Vagina (tissue), 2 donors: Measurements from ENCODE around the gene RAB23. TPM values are rescaled to one million over a fixed set of nuclear protein-coding genes. Genes with fewer than 3 reads are reported as not detected.
"Not testable (repeated sequence)": the region's sequence is repeated elsewhere in the genome, so short reads cannot be mapped to it uniquely, and the experiment has no call there.

Source experiments
- DNase-seq, 2 donors: peaks; one replicate each; pipeline ENCODE4 v3.0.0-alpha.2; 2017; ENCODE audit errors: extremely low spot score in 2 of 2
- H3K27ac ChIP-seq: fragments of 200-600 bp; sonication (generic); one replicate; pipeline ENCODE4 v1.5.1; 2019
- H3K27me3 ChIP-seq: fragments of 200-600 bp; sonication (generic); one replicate; pipeline ENCODE4 v1.5.1; 2019
- H3K36me3 ChIP-seq, 2 donors: fragments of 200-600 bp; sonication (generic); one replicate each; pipeline ENCODE4 v1.5.1; 2017 to 2019
- H3K4me1 ChIP-seq: fragments of 200-600 bp; sonication (generic); one replicate; pipeline ENCODE4 v1.5.1; 2019
- H3K4me3 ChIP-seq, 2 donors: fragments of 200-600 bp; sonication (generic); 1 replicate in 1 of 2; 2 replicates in 1 of 2; pipeline ENCODE4 v1.5.1; 2016 to 2019
- H3K9me3 ChIP-seq: fragments of 200-600 bp; sonication (generic); one replicate; pipeline ENCODE4 v1.5.1; 2019
- POLR2A ChIP-seq, 2 donors: fragments of 450-650 bp; IDR thresholded peaks; one replicate each; pipeline ENCODE4 v1.6.1; 2017; ENCODE audit warnings: antibody characterized with exemption in 2 of 2, mild to moderate bottlenecking in 2 of 2, moderate library complexity in 2 of 2
- POLR2AphosphoS5 ChIP-seq, 2 donors: sonication (generic); formaldehyde crosslinking; IDR thresholded peaks; one replicate each; pipeline ENCODE4 v1.9.0; 2017; ENCODE audit warnings: antibody characterized with exemption in 2 of 2, mild to moderate bottlenecking in 2 of 2, low read depth in 1 of 2; ENCODE audit not compliant: insufficient read depth in 1 of 2
- intact Hi-C: fragments of 100-400 bp; cut with DNase I; formaldehyde crosslinking; loops from one replicate; pipeline ENCODE4 v1.15.1; 2023
- total RNA-seq: library from RNA; depleted of rRNA; stranded (reverse); fragments of >200 nt; gene quantifications from one replicate; pipeline ENCODE4 v1.2.3, GENCODE V29; 2016
- TF ChIP-seq, protein P1 (sequence below), 3 experiments: fragments of 450-650 bp in 2 of 3; fragments of 200-600 bp in 1 of 3; sonication (generic) in 1 of 3; IDR thresholded peaks; one replicate each; pipeline ENCODE4 v1.5.1; 2017 to 2019; ENCODE audit warnings: antibody characterized with exemption in 3 of 3, mild to moderate bottlenecking in 2 of 3, moderate library complexity in 2 of 3

RAB23 gene
- total RNA-seq, 1 donor from 2014 or later: 31.4 TPM

DNA sequence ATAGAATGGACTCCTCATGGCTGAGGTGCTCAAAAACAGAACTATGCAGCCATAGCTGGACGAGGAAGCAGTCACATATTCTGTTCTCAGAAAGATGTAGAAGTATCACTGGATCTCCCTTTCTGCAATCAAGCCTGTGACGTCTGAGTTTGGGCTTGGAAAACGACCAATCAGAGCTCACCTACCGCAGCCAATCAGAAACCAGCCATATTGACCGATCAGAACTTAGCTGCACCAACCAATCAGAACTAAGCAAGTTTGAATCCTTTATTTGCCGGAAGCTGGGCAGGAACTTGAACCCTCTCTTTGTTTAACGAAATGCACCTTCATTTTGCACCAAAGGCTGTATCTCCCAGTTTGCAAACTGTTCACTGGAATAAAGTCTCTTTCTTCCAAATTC is 21.8 kb upstream of the RAB23 start:
- H3K27ac ChIP-seq: peak overlapping the region; percentile 13
- no peaks in the 10 kb centered on the region for H3K9me3 ChIP-seq
- intact Hi-C loops: no loop called here
- H3K4me3 ChIP-seq: no peak overlapping the region
- no peaks in the 10 kb centered on the region for H3K4me1 ChIP-seq
- no peaks in the 10 kb centered on the region for H3K27me3 ChIP-seq
- no peak for DNase-seq
- H3K36me3 ChIP-seq: no peaks in the 10 kb centered on the region
- TF ChIP-seq POLR2A (IDR thresholded peaks at IDR 0.05): no peak
- TF ChIP-seq POLR2AphosphoS5 (IDR thresholded peaks at IDR 0.05; ENCODE audit: insufficient read depth in 1 of 2, low read depth in 1 of 2): no peak
- TF ChIP-seq, protein P1, sequence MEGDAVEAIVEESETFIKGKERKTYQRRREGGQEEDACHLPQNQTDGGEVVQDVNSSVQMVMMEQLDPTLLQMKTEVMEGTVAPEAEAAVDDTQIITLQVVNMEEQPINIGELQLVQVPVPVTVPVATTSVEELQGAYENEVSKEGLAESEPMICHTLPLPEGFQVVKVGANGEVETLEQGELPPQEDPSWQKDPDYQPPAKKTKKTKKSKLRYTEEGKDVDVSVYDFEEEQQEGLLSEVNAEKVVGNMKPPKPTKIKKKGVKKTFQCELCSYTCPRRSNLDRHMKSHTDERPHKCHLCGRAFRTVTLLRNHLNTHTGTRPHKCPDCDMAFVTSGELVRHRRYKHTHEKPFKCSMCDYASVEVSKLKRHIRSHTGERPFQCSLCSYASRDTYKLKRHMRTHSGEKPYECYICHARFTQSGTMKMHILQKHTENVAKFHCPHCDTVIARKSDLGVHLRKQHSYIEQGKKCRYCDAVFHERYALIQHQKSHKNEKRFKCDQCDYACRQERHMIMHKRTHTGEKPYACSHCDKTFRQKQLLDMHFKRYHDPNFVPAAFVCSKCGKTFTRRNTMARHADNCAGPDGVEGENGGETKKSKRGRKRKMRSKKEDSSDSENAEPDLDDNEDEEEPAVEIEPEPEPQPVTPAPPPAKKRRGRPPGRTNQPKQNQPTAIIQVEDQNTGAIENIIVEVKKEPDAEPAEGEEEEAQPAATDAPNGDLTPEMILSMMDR (IDR thresholded peaks at IDR 0.05): no peak

DNA sequence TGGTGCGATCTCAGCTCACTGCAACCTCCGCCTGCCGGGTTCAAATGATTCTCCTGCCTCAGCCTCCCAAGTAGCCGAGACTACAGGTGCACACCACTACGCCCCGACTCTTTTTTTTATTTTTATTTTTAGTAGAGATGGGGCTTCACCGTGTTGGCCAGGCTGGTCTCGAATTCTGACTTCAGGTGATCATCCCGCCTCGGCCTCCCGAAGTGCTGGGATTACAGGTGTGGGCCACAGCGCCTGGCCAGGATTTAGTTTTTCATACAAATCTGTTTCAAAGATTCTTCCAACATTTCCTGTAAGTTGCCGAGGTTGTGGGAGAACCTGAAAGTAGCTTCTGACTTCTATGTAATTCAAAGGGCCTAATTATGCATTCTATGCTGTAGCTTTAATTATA is 21.4 kb upstream of the RAB23 start:
- intact Hi-C loops, H3K36me3 ChIP-seq: not testable (repeated sequence)
- H3K27ac ChIP-seq: peak overlapping the region; percentile 13

DNA sequence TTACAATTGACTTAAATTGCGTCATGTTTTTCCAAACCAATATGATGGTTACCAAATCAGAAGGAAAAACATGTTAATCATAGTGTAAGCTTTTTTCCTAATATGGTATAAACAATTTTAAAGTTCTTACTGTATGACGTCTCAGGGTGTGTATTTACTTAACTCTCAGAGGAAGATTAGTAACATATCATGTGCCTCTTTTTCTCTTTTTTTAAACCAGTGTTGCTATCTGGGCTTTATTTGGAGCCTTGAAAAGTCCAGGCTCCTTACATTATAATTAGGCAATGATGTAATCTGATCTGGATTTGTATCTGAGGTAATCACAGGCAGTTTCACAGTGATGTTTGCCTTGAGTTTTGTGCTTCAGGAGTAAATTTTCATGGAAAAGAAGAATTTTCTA is 20.4 kb upstream of the RAB23 start:
- no peaks in the 10 kb centered on the region for H3K4me1 ChIP-seq
- no peak for DNase-seq
- no peak for TF ChIP-seq POLR2A (IDR thresholded peaks at IDR 0.05)
- peak in 1 of 2 donors; percentile 77 for TF ChIP-seq POLR2AphosphoS5 (IDR thresholded peaks at IDR 0.05; ENCODE audit: insufficient read depth in 1 of 2, low read depth in 1 of 2)
- no peaks in the 10 kb centered on the region for H3K36me3 ChIP-seq
- H3K27me3 ChIP-seq: no peaks in the 10 kb centered on the region
- H3K4me3 ChIP-seq: no peak overlapping the region
- H3K27ac ChIP-seq: peak overlapping the region; percentile 65
- H3K9me3 ChIP-seq: no peaks in the 10 kb centered on the region
- intact Hi-C loops: no loop called here

More for the DNA sequence above, 21.4 kb upstream of the RAB23 start:
- H3K4me3 ChIP-seq, H3K27me3 ChIP-seq, H3K4me1 ChIP-seq, DNase-seq, H3K9me3 ChIP-seq: not testable (repeated sequence)

- intact Hi-C loops: no loop called here
- no peaks in the 10 kb centered on the region for H3K9me3 ChIP-seq
- peaks cover 12% of the 10 kb centered on the region for H3K4me1 ChIP-seq
- no peaks in the 10 kb centered on the region for H3K36me3 ChIP-seq
- TF ChIP-seq, protein P1 (IDR thresholded peaks at IDR 0.05): no peak
- no peak for TF ChIP-seq POLR2A (IDR thresholded peaks at IDR 0.05)
- TF ChIP-seq POLR2AphosphoS5 (IDR thresholded peaks at IDR 0.05; ENCODE audit: insufficient read depth in 1 of 2, low read depth in 1 of 2): no peak
- no peak overlapping the region for H3K4me3 ChIP-seq
- no peaks in the 10 kb centered on the region for H3K27me3 ChIP-seq
- no peak for DNase-seq
- H3K27ac ChIP-seq: no peak overlapping the region
Observed at GRCh38 chr6:57226221-57226620, 4.1 kb upstream of the RAB23 start.

DNA sequence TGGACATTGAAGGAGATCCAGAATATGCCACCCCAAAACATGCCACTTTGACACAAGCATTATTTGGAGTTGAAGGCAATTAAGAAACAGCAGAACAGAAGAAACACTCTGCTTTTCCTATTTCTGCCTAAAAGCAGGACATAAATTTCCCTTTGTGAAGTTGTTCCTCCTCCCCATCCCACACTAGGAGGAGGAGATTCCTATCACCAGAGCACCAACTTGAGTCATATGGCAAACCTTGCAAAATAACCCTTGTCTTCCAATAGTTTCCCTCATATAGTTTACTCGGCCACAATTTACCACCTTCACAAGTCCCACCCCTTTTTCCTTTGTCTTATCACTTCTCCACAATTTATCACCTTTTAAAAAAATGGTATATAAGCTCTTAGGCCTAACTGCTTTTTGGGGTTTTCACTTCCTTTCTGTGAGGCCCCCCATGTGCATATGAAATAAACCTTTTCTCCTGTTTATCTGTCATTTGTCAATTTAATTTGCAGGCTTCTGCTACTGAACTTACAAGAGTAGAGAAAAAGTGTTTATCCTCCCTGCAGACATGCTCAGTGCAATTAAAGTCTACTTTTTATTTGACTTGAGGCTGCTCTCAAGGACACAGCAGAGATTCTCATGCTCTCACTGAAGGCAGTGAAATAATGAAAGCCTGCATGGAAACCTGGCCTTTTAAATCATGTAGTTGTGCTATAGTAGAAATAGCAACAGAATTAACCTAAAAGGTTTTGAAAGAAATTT is 2.8 kb upstream of the RAB23 start:
- peaks cover 20% of the 10 kb centered on the region for H3K4me1 ChIP-seq
- intact Hi-C loops: loop anchor here (5.0 kb wide), 1 partner anchor 37 kb away; no protein-coding TSS in a partner anchor
- no peak for DNase-seq

DNA sequence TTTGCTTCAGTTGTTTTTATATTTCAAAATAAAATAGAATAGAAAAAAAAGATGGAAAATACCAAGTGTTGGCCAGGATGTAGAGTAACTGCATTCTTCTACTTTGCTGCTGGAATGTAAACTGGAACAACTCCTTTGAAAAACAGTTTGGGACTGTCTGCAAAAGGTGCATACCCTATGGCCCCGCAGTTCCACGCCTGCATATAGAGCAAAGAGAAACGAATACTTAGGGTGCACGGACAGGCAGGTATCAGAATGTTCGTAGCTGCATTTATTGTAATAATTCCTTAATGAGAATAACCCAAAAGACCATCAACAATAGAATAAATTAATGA is 603 bp upstream of the RAB23 start:
- Histone ChIP-seq H3K27me3 (no peaks in the 10 kb centered on the region), H3K27ac (peak overlapping the region; percentile 97), H3K4me1 (peaks cover 30% of the 10 kb centered on the region), H3K9me3 (no peaks in the 10 kb centered on the region), H3K4me3 (peak overlapping the region; percentile 87 to 99), H3K36me3 (no peaks in the 10 kb centered on the region)
- DNase-seq: no peak
- TF ChIP-seq, protein P1 (IDR thresholded peaks at IDR 0.05): no peak
- TF ChIP-seq POLR2A (IDR thresholded peaks at IDR 0.05) (no peak), POLR2AphosphoS5 (IDR thresholded peaks at IDR 0.05; ENCODE audit: insufficient read depth in 1 of 2, low read depth in 1 of 2) (no peak)
- intact Hi-C loops: loop anchor here (2.0 to 5.0 kb wide), 2 partner anchors 40 to 50 kb away; partner anchors contain the start of gene BAG2

More for the DNA sequence above, 2.8 kb upstream of the RAB23 start:
- Histone ChIP-seq H3K36me3 (no peaks in the 10 kb centered on the region), H3K4me3 (no peak overlapping the region), H3K9me3 (no peaks in the 10 kb centered on the region), H3K27ac (peak overlapping the region; percentile 34), H3K27me3 (no peaks in the 10 kb centered on the region)
- TF ChIP-seq, protein P1 (IDR thresholded peaks at IDR 0.05): no peak
- TF ChIP-seq POLR2A (IDR thresholded peaks at IDR 0.05): no peak
- TF ChIP-seq POLR2AphosphoS5 (IDR thresholded peaks at IDR 0.05; ENCODE audit: insufficient read depth in 1 of 2, low read depth in 1 of 2): no peak
